Mucosa of stomach (tissue), 1 donor: ENCODE results near the gene MRC1.

Experiments
- H3K27me3 ChIP-seq: one replicate; pipeline ENCODE4 v1.7.0; 2013; ENCODE audit warnings: mild to moderate bottlenecking, low read length; ENCODE audit not compliant: control insufficient read depth, insufficient read depth
- H3K36me3 ChIP-seq: one replicate; pipeline ENCODE4 v1.7.0; 2013; ENCODE audit warnings: low read length; ENCODE audit not compliant: control insufficient read depth, insufficient read depth
- H3K4me1 ChIP-seq: one replicate; pipeline ENCODE4 v1.7.0; 2013; ENCODE audit warnings: mild to moderate bottlenecking, low read length; ENCODE audit not compliant: control insufficient read depth, insufficient read depth
- H3K4me3 ChIP-seq: one replicate; pipeline ENCODE4 v1.7.0; 2013; ENCODE audit warnings: low read length
- H3K9ac ChIP-seq: one replicate; pipeline ENCODE4 v1.7.0; 2013; ENCODE audit warnings: mild to moderate bottlenecking, low read length, moderate library complexity
- H3K9me3 ChIP-seq: one replicate; pipeline ENCODE4 v1.7.0; 2013; ENCODE audit warnings: mild to moderate bottlenecking, low read length, moderate library complexity; ENCODE audit not compliant: control insufficient read depth
- donor health status: Pancreatic carcinoma.

The MRC1 gene

GRCh38 chr10:17808971-17809841 lies at the start of gene MRC1:
TSS of gene MRC1 (plus strand) at chr10:17809348. CDS start at chr10:17809466, 118 bp downstream.
- Histone ChIP-seq H3K4me1 (no peaks in the 10 kb centered on the region), H3K36me3 (no peaks in the 10 kb centered on the region), H3K27me3 (no peaks in the 10 kb centered on the region), H3K9ac (no peak within 1 kb of the TSS), H3K9me3 (no peaks in the 10 kb centered on the region), H3K4me3 (no peak within 1 kb of the TSS)

DNA sequence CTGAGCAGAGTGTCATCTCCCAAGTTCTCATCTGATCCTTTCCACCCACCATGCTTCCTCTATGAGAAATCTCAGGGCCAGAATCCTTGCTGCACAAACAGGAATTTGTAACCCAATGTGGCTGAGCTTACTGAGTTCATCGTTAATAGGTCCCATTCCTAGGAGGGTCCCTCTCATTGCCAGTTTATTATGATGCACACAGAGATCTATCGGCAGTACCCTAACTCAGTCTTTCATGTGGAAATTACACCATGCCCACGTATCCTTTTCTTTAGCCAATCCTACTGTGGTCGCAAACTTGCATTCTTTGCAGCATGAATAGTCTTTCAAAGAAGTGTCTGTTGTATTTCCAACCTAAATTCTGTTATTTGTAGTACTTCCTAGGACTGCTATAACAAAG lies 45.0 kb upstream of the MRC1 start:
- no peaks in the 10 kb centered on the region for H3K9me3 ChIP-seq
- H3K27me3 ChIP-seq, result no peaks in the 10 kb centered on the region
- H3K9ac ChIP-seq, result no peak overlapping the region
- H3K4me1 ChIP-seq, result peaks cover under 1% of the 10 kb centered on the region
- no peak overlapping the region for H3K4me3 ChIP-seq
- H3K36me3 ChIP-seq, result no peaks in the 10 kb centered on the region

DNA sequence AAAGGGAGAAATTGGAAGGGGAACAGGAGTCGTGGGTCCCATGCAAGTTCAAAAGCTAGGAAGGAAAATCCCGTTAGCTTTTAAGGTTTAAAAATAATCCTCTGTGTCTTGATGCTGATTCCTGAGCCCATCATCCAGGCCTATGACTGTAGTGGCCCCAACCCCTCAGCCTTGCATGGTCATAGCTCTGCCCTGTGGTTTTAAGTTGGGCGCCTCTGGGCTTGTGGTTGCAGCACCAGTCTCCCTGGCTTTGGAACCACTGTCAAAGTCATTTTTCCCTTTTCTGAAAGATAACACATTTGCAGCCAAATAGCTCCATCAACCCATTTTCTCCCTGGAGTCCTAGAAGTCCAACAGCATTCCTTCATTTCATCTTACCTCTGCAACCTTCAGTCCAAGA lies 43.5 kb upstream of the MRC1 start:
- no peaks in the 10 kb centered on the region for H3K36me3 ChIP-seq
- H3K4me1 ChIP-seq, result no peaks in the 10 kb centered on the region
- H3K9me3 ChIP-seq, result no peaks in the 10 kb centered on the region
- H3K27me3 ChIP-seq, result no peaks in the 10 kb centered on the region
- no peak overlapping the region for H3K9ac ChIP-seq
- H3K4me3 ChIP-seq, result no peak overlapping the region

DNA sequence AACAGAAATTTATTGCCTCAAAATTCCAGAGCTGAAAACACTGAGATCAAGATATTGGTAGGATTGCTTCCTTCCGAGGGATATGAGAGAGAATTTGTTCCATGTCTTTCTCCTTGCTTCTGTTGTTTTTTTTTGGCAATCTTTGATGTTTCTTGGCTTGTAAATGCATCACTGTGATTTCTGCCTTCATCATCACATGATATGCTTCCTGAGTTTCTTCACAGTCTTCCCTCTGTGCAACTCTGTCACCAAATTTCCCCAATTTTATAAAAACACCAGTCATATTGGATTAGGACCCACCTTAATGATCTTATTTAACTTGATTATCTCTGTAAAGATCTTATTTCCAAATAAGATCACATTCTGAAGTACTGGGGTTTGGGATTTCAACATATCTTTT lies 42.4 kb upstream of the MRC1 start:
- no peak overlapping the region for H3K9ac ChIP-seq
- no peaks in the 10 kb centered on the region for H3K9me3 ChIP-seq
- H3K4me1 ChIP-seq, result no peaks in the 10 kb centered on the region
- no peak overlapping the region for H3K4me3 ChIP-seq
- H3K27me3 ChIP-seq, result no peaks in the 10 kb centered on the region
- no peaks in the 10 kb centered on the region for H3K36me3 ChIP-seq

- H3K9ac ChIP-seq, result no peak overlapping the region
- no peaks in the 10 kb centered on the region for H3K36me3 ChIP-seq
- H3K27me3 ChIP-seq, result no peaks in the 10 kb centered on the region
- no peak overlapping the region for H3K4me3 ChIP-seq
- H3K9me3 ChIP-seq, result no peaks in the 10 kb centered on the region
- H3K4me1 ChIP-seq, result no peaks in the 10 kb centered on the region
Observed at GRCh38 chr10:17768496-17768895, 40.7 kb upstream of the MRC1 start.

- H3K9ac ChIP-seq, result no peak overlapping the region
Observed at GRCh38 chr10:17768957-17769356, 40.2 kb upstream of the MRC1 start.

GRCh38 chr10:17771017-17771416 lies 38.1 kb upstream of the MRC1 start:
- Histone ChIP-seq H3K36me3 (no peaks in the 10 kb centered on the region), H3K4me1 (no peaks in the 10 kb centered on the region), H3K9me3 (no peaks in the 10 kb centered on the region), H3K9ac (no peak overlapping the region), H3K4me3 (no peak overlapping the region), H3K27me3 (no peaks in the 10 kb centered on the region)

More at GRCh38 chr10:17768957-17769356, 40.2 kb upstream of the MRC1 start:
- Histone ChIP-seq H3K4me3 (no peak overlapping the region), H3K4me1 (no peaks in the 10 kb centered on the region), H3K27me3 (no peaks in the 10 kb centered on the region), H3K36me3 (no peaks in the 10 kb centered on the region), H3K9me3 (no peaks in the 10 kb centered on the region)

GRCh38 chr10:17779784-17780183 lies 29.4 kb upstream of the MRC1 start:
- Histone ChIP-seq H3K27me3 (no peaks in the 10 kb centered on the region), H3K9ac (no peak overlapping the region), H3K9me3 (no peaks in the 10 kb centered on the region), H3K4me1 (peaks cover 3% of the 10 kb centered on the region), H3K4me3 (no peak overlapping the region), H3K36me3 (no peaks in the 10 kb centered on the region)

- Histone ChIP-seq H3K9ac (no peak overlapping the region), H3K36me3 (no peaks in the 10 kb centered on the region), H3K9me3 (no peaks in the 10 kb centered on the region), H3K4me1 (peaks cover 3% of the 10 kb centered on the region), H3K27me3 (no peaks in the 10 kb centered on the region), H3K4me3 (no peak overlapping the region)
Observed at GRCh38 chr10:17780727-17781126, 28.4 kb upstream of the MRC1 start.

- H3K4me3 ChIP-seq, result no peak overlapping the region
- peaks cover 3% of the 10 kb centered on the region for H3K4me1 ChIP-seq
- H3K27me3 ChIP-seq, result no peaks in the 10 kb centered on the region
- no peaks in the 10 kb centered on the region for H3K9me3 ChIP-seq
- H3K36me3 ChIP-seq, result no peaks in the 10 kb centered on the region
- no peak overlapping the region for H3K9ac ChIP-seq
Observed at GRCh38 chr10:17781856-17782255, 27.3 kb upstream of the MRC1 start.

DNA sequence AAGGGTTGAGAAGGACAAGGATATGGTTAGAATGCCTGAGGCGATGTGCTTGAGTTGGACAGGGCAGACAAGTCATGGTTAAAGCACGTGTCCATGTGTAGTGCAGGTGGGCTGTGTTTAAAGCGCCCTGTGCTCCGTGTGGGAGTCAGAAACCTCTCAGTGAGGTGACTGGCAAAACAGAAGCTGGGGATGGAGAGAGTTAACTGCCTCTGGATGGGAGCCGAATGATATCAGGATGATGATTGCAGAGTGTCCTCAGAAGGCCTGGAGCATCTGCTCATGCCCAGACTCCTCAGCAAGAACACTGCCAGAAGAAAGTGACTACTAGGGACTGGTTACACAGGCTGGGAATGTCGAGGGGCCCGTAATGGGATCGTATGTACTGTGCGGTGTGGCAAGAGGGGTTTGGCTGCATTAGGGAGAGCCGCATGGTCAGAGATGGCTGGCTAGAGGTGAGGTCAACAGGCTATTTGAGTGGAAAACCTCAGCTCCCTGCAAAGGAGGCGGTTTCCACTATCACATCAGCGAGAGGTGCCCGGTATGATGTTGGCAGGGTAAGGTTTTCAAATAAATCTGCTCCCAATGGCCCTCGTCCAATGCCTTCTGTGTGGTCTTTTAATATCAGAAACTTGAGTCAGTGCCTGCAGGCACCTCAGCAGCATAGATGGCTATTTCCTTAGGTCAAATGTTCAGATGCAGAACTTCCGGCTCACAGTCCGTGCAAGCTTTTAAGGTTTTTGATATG lies 26.1 kb upstream of the MRC1 start:
- peaks cover 3% of the 10 kb centered on the region for H3K4me1 ChIP-seq
- no peaks in the 10 kb centered on the region for H3K9me3 ChIP-seq

DNA sequence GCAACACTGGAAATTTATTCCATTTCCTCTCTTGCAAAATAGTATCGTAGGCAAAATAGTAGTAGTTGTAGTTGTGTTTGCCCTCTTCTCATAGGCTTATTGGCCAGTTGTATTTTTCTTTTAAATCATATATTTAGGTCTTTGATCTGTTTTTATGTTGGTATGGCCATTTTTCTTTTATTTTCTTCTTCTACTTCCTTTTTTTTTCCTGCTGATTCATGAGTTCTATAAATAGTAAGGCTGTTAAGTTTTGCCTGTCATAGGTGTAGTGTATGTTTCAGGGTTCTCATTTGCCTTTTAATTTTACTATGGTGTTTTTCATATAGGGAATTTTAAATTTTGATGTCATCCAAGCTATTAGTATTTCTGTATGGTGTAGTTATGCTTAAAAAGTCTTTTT lies 25.4 kb upstream of the MRC1 start:
- Histone ChIP-seq H3K9me3 (no peaks in the 10 kb centered on the region), H3K27me3 (no peaks in the 10 kb centered on the region), H3K4me3 (no peak overlapping the region), H3K9ac (no peak overlapping the region), H3K4me1 (peaks cover 3% of the 10 kb centered on the region), H3K36me3 (no peaks in the 10 kb centered on the region)

More for the DNA sequence above, 26.1 kb upstream of the MRC1 start:
- no peak overlapping the region for H3K9ac ChIP-seq
- H3K4me3 ChIP-seq, result no peak overlapping the region
- no peaks in the 10 kb centered on the region for H3K36me3 ChIP-seq
- H3K27me3 ChIP-seq, result no peaks in the 10 kb centered on the region
